HCT116 (cell line): Measurements from ENCODE around the gene MGAM2.

Experiments used
- CTCF ChIP-seq, 3 experiments: fragments of 200-600 bp in 1 of 3; sonication (generic) in 1 of 3; IDR thresholded peaks in 2 of 3; conservative IDR thresholded peaks in 1 of 3; 2 replicates each; pipeline ENCODE4 v1.5.1; 2012 to 2017; ENCODE audit warnings: low read depth in 2 of 3, low read length in 2 of 3, antibody characterized with exemption in 1 of 3, borderline replicate concordance in 1 of 3, control low read depth in 1 of 3, mild to moderate bottlenecking in 1 of 3, mixed read lengths in 1 of 3, mixed run types in 1 of 3, moderate library complexity in 1 of 3; ENCODE audit not compliant: insufficient read depth in 1 of 3
- EZH2 ChIP-seq: fragments of 200-600 bp; sonication (generic); IDR thresholded peaks from 2 replicates; pipeline ENCODE4 v1.6.1; 2017; ENCODE audit warnings: antibody characterized with exemption, mixed run types
- POLR2A ChIP-seq: IDR thresholded peaks from 2 replicates; pipeline ENCODE4 v1.7.0; 2011; ENCODE audit warnings: borderline replicate concordance; ENCODE audit not compliant: insufficient read depth, insufficient read length; ENCODE audit errors: extremely low read depth

- no peak for TF ChIP-seq EZH2
- no peak for TF ChIP-seq CTCF (IDR thresholded peaks at IDR 0.05 in 2 of 3, conservative IDR thresholded peaks at IDR 0.05 in 1 of 3; ENCODE audit: borderline replicate concordance in 1 of 3, insufficient read depth in 1 of 3, low read depth in 2 of 3, low read length in 2 of 3)
- TF ChIP-seq POLR2A: no peak
These were observed 13.9 kb upstream of the MGAM2 start for GRCh38 chr7:142097571-142097970.
